ENCODE data around the gene MMP17. TPM values are rescaled to one million over a fixed set of nuclear protein-coding genes. Genes with fewer than 3 reads are reported as not detected.

MMP17 gene
- polyA plus RNA-seq, 1 of the 3 experiments (the other 2 are of a cell fraction): 14.0 TPM

- no peak overlapping the region for H3K4me3 ChIP-seq (ENCODE audit: low read depth in 2 of 2, low read length in 1 of 2)
- ChIA-PET POLR2A (no interaction called here), CTCF (interaction anchor here (1.2 kb wide), 1 partner anchor 12 kb away, joined by 3 read pairs; no protein-coding TSS in a partner anchor)
- H3K9me3 ChIP-seq: no peaks in the 10 kb centered on the region
- H3K9me2 ChIP-seq: no peaks in the 10 kb centered on the region
- TF ChIP-seq RXRA (IDR thresholded peaks at IDR 0.05; ENCODE audit: borderline replicate concordance, low read depth): no peak
- TF ChIP-seq GABPA (IDR thresholded peaks at IDR 0.05; ENCODE audit: low read depth): no peak
- TF ChIP-seq MXI1 (IDR thresholded peaks at IDR 0.05; ENCODE audit: low read depth, low read length): no peak
- no peak for TF ChIP-seq MEF2A (IDR thresholded peaks at IDR 0.05; ENCODE audit: borderline replicate concordance, low read depth)
- TF ChIP-seq REST (IDR thresholded peaks at IDR 0.05; ENCODE audit: low read depth, low read length): no peak
- no peak for TF ChIP-seq FOXJ3 (CRISPR knock-in tag; IDR thresholded peaks at IDR 0.05)
- TF ChIP-seq EP300 (IDR thresholded peaks at IDR 0.05; ENCODE audit: borderline replicate concordance in 1 of 2, low read depth in 1 of 2, low read length in 1 of 2): no peak
- TF ChIP-seq NFIC (IDR thresholded peaks at IDR 0.05; ENCODE audit: borderline replicate concordance): no peak
- no peak for TF ChIP-seq ELF1 (IDR thresholded peaks at IDR 0.05)
- TF ChIP-seq NRF1 (IDR thresholded peaks at IDR 0.05; ENCODE audit: low read depth, low read length): no peak
- H3F3A ChIP-seq (replicated peaks; ENCODE audit: insufficient read depth): no peaks in the 10 kb centered on the region
- H3K27me3 ChIP-seq (ENCODE audit: insufficient read depth): no peaks in the 10 kb centered on the region
- H4K20me1 ChIP-seq (ENCODE audit: insufficient read depth): no peaks in the 10 kb centered on the region
- H3K27ac ChIP-seq (ENCODE audit: low read depth in 2 of 2, low read length in 1 of 2): no peak overlapping the region
- H2AFZ ChIP-seq (ENCODE audit: low read depth): no peak overlapping the region
- H3K4me2 ChIP-seq: no peak overlapping the region
- no peaks in the 10 kb centered on the region for H3K79me2 ChIP-seq (ENCODE audit: insufficient read depth)
- no peaks in the 10 kb centered on the region for H3K36me3 ChIP-seq (replicated peaks in 1 of 2; ENCODE audit: control insufficient read depth in 1 of 2, insufficient read depth in 2 of 2, low read length in 1 of 2)
- DNase-seq: no peak
- H3K9ac ChIP-seq: no peak overlapping the region
- H3K4me1 ChIP-seq (ENCODE audit: control insufficient read depth in 1 of 2, insufficient read depth in 2 of 2, low read depth in 1 of 2, low read length in 1 of 2): no peaks in the 10 kb centered on the region
- WGBS (ENCODE audit: low lambda C conversion rate): 82% methylated on average over 19 of the region's 19 CpGs
These were observed 11.0 kb upstream of the MMP17 start for GRCh38 chr12:131817241-131817640.

- no peaks in the 10 kb centered on the region for H3K4me1 ChIP-seq (ENCODE audit: control insufficient read depth in 1 of 2, insufficient read depth in 2 of 2, low read depth in 1 of 2, low read length in 1 of 2)
- H3K9me3 ChIP-seq: no peaks in the 10 kb centered on the region
- DNase-seq: no peak
- TF ChIP-seq MEF2A (IDR thresholded peaks at IDR 0.05; ENCODE audit: borderline replicate concordance, low read depth) (no peak), NRF1 (IDR thresholded peaks at IDR 0.05; ENCODE audit: low read depth, low read length) (no peak), RXRA (IDR thresholded peaks at IDR 0.05; ENCODE audit: borderline replicate concordance, low read depth) (no peak), POLR2AphosphoS5 (IDR thresholded peaks at IDR 0.05; ENCODE audit: low read depth, low read length) (no peak), TAF1 (IDR thresholded peaks at IDR 0.05; ENCODE audit: borderline replicate concordance, low read depth, low read length) (no peak), RAD21 (IDR thresholded peaks at IDR 0.05; ENCODE audit: low read length) (no peak), FOSL2 (IDR thresholded peaks at IDR 0.05; ENCODE audit: borderline replicate concordance, low read depth) (no peak), CTCF (IDR thresholded peaks at IDR 0.05) (no peak), CHD2 (IDR thresholded peaks at IDR 0.05; ENCODE audit: low read length, partially characterized antibody) (no peak), SMC3 (IDR thresholded peaks at IDR 0.05; ENCODE audit: low read depth, low read length) (no peak), ELF1 (IDR thresholded peaks at IDR 0.05) (no peak), PBX3 (IDR thresholded peaks at IDR 0.05) (no peak)
- no peaks in the 10 kb centered on the region for H3F3A ChIP-seq (replicated peaks; ENCODE audit: insufficient read depth)
- POLR2A ChIA-PET: no interaction called here
- H3K4me2 ChIP-seq: no peak overlapping the region
- no peaks in the 10 kb centered on the region for H3K9me2 ChIP-seq
- H4K20me1 ChIP-seq (ENCODE audit: insufficient read depth): no peaks in the 10 kb centered on the region
- 85% methylated on average over 30 of the region's 30 CpGs for WGBS (ENCODE audit: low lambda C conversion rate)
- no peak overlapping the region for H3K9ac ChIP-seq
- H3K36me3 ChIP-seq (replicated peaks in 1 of 2; ENCODE audit: control insufficient read depth in 1 of 2, insufficient read depth in 2 of 2, low read length in 1 of 2): no peaks in the 10 kb centered on the region
- H3K4me3 ChIP-seq (ENCODE audit: low read depth in 2 of 2, low read length in 1 of 2): no peak overlapping the region
- H2AFZ ChIP-seq (ENCODE audit: low read depth): no peak overlapping the region
- no peaks in the 10 kb centered on the region for H3K27me3 ChIP-seq (ENCODE audit: insufficient read depth)
- no peak overlapping the region for H3K27ac ChIP-seq (ENCODE audit: low read depth in 2 of 2, low read length in 1 of 2)
- no peaks in the 10 kb centered on the region for H3K79me2 ChIP-seq (ENCODE audit: insufficient read depth)
- CTCF ChIA-PET: no interaction called here
These were observed 9.2 kb upstream of the MMP17 start for GRCh38 chr12:131818821-131819585.
